Heart left ventricle (tissue), 13 donors: ENCODE measurements around the gene PCED1A.

Source experiments
- POLR2A ChIP-seq, 2 donors: fragments of 450-650 bp; IDR thresholded peaks; one replicate each; pipeline ENCODE4 v1.6.1; 2017; ENCODE audit warnings: antibody characterized with exemption in 2 of 2, mild to moderate bottlenecking in 2 of 2, moderate library complexity in 2 of 2
- TF ChIP-seq, protein P1 (sequence below), 12 donors: fragments of 200-600 bp; sonication (generic) in 4 of 12; IDR thresholded peaks; one replicate each; pipeline versions ENCODE4 v1.5.0 to v1.8.0; 2018 to 2022; ENCODE audit warnings: antibody characterized with exemption in 12 of 12, mild to moderate bottlenecking in 5 of 12
- donor health status: ischemic (EF 13 %, LVEDD 7.1; RV severe dilation, severe dysfunction).
- donor health status: DM: no; HTN: yes; CAD: no.
- donor health status: DM: no; HTN: no; CAD: no.
- donor health status: ischemic (EF 25% LVEDD 6.9; RV normal size, moderate dysfunction).
- donor health status: ischemic (EF 25% LVEDD 5.7; RV mildly dilated, moderate dysfunction).
- donor health status: ischemic (EF 35%, LVEDD 5.7; RV mildly dilated, moderate dysfunction).
- donor health status: nonischemic (EF 11% LVEDD 7.7; RV severe dilation, severe dysfunction).
- donor health status: DM: yes; HTN: yes; CAD: no.
- donor health status: PGD.
- donor health status: ischemic (EF 29% LVEDD 5.4; RV normal size, mild dysfunction).
- donor health status: nonischemic (EF 23%, LVEDD 6.1; RV moderate dilation, normal function).

DNA sequence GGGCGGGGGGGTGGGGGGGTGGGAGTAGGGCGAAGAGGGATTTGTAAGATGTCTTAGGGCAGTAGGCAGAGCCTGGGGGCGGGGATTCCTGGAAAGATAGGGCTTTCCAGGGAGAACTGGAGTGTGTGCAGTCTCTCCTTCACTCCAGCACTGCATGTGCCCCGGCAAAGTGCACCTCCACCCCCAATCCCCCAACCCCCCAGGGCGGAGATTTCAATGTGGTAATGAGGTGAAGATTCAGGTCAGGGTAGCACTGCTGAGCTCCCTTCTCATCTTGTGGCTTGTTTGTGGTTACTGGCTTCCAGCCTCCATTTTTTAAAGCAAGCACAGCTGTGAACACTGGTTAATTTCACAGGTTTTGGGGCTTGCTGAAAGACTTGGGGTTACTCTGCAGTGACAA is 18.4 kb downstream of the PCED1A start:
- TF ChIP-seq, protein P1, sequence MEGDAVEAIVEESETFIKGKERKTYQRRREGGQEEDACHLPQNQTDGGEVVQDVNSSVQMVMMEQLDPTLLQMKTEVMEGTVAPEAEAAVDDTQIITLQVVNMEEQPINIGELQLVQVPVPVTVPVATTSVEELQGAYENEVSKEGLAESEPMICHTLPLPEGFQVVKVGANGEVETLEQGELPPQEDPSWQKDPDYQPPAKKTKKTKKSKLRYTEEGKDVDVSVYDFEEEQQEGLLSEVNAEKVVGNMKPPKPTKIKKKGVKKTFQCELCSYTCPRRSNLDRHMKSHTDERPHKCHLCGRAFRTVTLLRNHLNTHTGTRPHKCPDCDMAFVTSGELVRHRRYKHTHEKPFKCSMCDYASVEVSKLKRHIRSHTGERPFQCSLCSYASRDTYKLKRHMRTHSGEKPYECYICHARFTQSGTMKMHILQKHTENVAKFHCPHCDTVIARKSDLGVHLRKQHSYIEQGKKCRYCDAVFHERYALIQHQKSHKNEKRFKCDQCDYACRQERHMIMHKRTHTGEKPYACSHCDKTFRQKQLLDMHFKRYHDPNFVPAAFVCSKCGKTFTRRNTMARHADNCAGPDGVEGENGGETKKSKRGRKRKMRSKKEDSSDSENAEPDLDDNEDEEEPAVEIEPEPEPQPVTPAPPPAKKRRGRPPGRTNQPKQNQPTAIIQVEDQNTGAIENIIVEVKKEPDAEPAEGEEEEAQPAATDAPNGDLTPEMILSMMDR (IDR thresholded peaks at IDR 0.05) = no peak
- no peak for TF ChIP-seq POLR2A (IDR thresholded peaks at IDR 0.05)
